Upper lobe of right lung (tissue), 1 donor: ENCODE results near the gene RAD54L2. TPM values are rescaled to one million over a fixed set of nuclear protein-coding genes. Genes with fewer than 3 reads are reported as not detected.

Experiments used
- ATAC-seq: fragments of 200-7000 bp; cut with Tn5 transposase; one replicate; pipeline ENCODE4 v1.9.1; 2020; ENCODE audit warnings: mild to moderate bottlenecking, moderate library complexity
- DNase-seq: peaks from one replicate; pipeline ENCODE4 v3.0.0-alpha.2; 2020
- H3K27ac ChIP-seq: fragments of 200-600 bp; one replicate; pipeline ENCODE4 v1.8.0; 2022
- H3K27me3 ChIP-seq: fragments of 200-600 bp; one replicate; pipeline ENCODE4 v1.8.0; 2022; ENCODE audit warnings: mild to moderate bottlenecking
- H3K36me3 ChIP-seq: fragments of 200-600 bp; one replicate; pipeline ENCODE4 v1.8.0; 2022
- H3K4me1 ChIP-seq: fragments of 200-600 bp; one replicate; pipeline ENCODE4 v1.8.0; 2022
- H3K4me3 ChIP-seq: fragments of 200-600 bp; one replicate; pipeline ENCODE4 v1.8.0; 2022; ENCODE audit warnings: mild to moderate bottlenecking
- H3K9me3 ChIP-seq: fragments of 200-600 bp; one replicate; pipeline ENCODE4 v1.8.0; 2022
- intact Hi-C: fragments of 100-400 bp; cut with DNase I; formaldehyde crosslinking; loops from one replicate; pipeline ENCODE4 v1.11.0; 2022
- total RNA-seq: library from RNA; stranded (reverse); fragmentation: NEBNext Ultra II Directional; extraction: Animal tissue kit (Norgen Biotek cat#: 25700); gene quantifications from one replicate; pipeline ENCODE4 v1.2.1, GENCODE V29; 2021
- TF ChIP-seq, protein P1 (sequence below): fragments of 200-600 bp; IDR thresholded peaks from one replicate; pipeline ENCODE4 v1.8.0; 2022; ENCODE audit warnings: antibody characterized with exemption
- donor health status: DM: no; HTN: yes; CAD: no; lungs with severe emphysema.

Gene RAD54L2
- total RNA-seq, 1 donor from 2014 or later = 27.9 TPM

DNA sequence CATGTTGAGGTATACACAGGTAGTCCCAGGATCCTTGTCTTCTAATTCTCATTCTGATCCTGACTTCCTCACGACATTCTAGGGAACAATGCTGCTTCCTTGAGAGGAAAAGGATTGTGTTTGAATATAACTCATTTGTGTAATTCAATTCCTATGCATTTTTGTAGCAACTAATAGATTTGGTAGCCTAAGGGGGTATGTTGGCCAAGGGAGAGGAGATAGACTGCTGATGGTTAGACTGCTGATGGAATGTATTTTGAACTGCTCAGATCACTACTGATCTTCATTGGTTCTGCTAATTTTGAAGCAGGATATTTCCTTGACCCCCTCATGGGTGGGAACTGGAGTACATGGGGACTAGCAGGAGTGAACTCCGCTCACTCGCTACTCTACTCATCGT lies 39.7 kb downstream of the RAD54L2 start:
- Histone ChIP-seq H3K27me3 (no peaks in the 10 kb centered on the region), H3K4me3 (no peak overlapping the region), H3K9me3 (no peaks in the 10 kb centered on the region), H3K4me1 (peaks cover 3% of the 10 kb centered on the region), H3K27ac (no peak overlapping the region), H3K36me3 (peaks cover 4% of the 10 kb centered on the region)
- no peak for DNase-seq
- no peak for ATAC-seq
- intact Hi-C loops = no loop called here
- TF ChIP-seq, protein P1, sequence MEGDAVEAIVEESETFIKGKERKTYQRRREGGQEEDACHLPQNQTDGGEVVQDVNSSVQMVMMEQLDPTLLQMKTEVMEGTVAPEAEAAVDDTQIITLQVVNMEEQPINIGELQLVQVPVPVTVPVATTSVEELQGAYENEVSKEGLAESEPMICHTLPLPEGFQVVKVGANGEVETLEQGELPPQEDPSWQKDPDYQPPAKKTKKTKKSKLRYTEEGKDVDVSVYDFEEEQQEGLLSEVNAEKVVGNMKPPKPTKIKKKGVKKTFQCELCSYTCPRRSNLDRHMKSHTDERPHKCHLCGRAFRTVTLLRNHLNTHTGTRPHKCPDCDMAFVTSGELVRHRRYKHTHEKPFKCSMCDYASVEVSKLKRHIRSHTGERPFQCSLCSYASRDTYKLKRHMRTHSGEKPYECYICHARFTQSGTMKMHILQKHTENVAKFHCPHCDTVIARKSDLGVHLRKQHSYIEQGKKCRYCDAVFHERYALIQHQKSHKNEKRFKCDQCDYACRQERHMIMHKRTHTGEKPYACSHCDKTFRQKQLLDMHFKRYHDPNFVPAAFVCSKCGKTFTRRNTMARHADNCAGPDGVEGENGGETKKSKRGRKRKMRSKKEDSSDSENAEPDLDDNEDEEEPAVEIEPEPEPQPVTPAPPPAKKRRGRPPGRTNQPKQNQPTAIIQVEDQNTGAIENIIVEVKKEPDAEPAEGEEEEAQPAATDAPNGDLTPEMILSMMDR = no peak

DNA sequence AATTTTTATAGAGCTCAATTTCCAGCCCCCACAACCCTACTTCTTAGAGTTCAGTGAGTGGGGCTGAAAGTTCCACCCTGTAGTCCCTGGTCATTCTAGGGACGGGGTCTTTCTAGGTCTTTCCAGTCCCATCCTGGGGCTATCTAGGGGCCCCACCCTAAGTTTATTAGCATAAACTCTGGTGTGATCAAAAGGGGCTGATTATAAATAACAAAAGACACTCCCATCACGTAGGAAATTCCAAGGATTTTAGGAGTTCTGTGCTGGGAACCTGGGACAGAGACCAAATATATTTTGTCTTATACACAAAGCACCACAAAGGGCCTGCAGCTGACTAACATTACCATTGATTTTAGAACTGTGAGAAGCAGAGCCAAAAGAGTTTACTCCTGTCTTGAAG lies 41.9 kb downstream of the RAD54L2 start:
- no peak for DNase-seq
- TF ChIP-seq, protein P1 = no peak
- Histone ChIP-seq H3K4me3 (no peak overlapping the region), H3K36me3 (no peaks in the 10 kb centered on the region), H3K27ac (no peak overlapping the region), H3K4me1 (peaks cover 4% of the 10 kb centered on the region), H3K27me3 (no peaks in the 10 kb centered on the region), H3K9me3 (no peaks in the 10 kb centered on the region)
- intact Hi-C loops = no loop called here
- no peak for ATAC-seq

DNA sequence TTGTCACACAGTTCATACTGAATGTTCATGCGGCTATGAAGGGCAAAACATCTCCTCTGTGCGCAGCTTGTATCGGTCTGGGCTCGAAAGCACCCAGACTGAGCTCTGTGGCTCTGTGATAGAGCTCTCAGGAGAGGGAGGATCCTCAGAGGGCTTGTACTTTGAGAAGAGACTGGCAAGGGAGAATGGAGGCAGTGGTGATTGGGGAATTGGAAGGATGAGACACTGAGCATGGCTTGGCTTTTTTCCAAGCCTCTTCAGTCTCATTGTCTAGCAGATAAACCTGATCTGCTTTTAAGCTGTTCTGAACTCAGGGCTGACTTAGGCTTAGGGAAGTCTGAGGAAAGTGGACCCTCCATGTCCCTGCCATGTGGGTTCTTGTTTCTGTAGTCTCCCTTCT lies 43.0 kb downstream of the RAD54L2 start:
- intact Hi-C loops = no loop called here
- H3K27ac ChIP-seq = no peak overlapping the region
- no peaks in the 10 kb centered on the region for H3K36me3 ChIP-seq
- no peak for ATAC-seq
- TF ChIP-seq, protein P1 = no peak
- H3K4me1 ChIP-seq = peaks cover 4% of the 10 kb centered on the region
- H3K4me3 ChIP-seq = no peak overlapping the region
- no peak for DNase-seq
- no peaks in the 10 kb centered on the region for H3K9me3 ChIP-seq
- H3K27me3 ChIP-seq = no peaks in the 10 kb centered on the region

DNA sequence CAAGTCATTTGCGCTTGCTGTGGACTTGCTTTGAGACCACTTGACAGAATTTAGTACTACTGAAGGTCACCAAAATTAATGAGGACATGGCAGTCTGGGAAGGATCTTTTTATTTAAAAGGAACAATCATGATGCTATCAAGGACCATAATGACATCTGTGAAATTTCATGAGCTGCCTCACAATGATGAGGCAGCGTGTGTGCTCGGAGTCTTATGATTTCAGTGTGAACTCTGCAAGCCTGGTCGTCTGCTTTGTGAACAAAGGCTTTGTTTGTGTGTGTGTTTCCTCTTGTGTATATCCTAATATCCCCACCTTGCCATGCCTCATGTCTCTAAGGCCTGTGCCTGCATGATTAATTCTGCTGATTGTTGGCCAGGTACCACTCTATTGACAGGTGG lies 46.7 kb downstream of the RAD54L2 start:
- Histone ChIP-seq H3K36me3 (peaks cover under 1% of the 10 kb centered on the region), H3K4me3 (no peak overlapping the region), H3K4me1 (peaks cover 4% of the 10 kb centered on the region), H3K27me3 (no peaks in the 10 kb centered on the region), H3K9me3 (no peaks in the 10 kb centered on the region), H3K27ac (no peak overlapping the region)
- ATAC-seq (no peak), DNase-seq (no peak)
- TF ChIP-seq, protein P1 = no peak
- intact Hi-C loops = no loop called here

DNA sequence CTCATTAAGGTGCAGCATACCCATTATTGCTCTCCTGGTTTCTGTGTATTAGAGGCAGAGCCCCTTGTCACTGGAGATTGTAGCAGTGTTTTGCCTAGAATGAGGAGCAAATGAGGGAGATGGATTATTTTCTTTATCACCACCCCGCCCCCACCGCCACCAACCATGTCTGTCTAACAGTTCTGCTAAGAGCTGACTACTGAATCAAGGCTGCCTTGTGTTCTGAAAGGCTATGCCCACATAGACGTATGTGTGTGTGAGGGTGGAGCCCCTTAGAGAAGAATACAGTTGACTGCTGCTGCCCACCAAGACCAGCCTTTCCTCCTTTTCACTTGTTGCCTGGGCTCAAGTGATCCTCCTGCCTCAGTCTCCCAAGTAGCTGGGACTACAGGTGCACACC lies 47.4 kb downstream of the RAD54L2 start:
- intact Hi-C loops = no loop called here
- TF ChIP-seq, protein P1 = no peak
- Histone ChIP-seq H3K4me1 (peaks cover 4% of the 10 kb centered on the region), H3K36me3 (peaks cover 7% of the 10 kb centered on the region), H3K27ac (no peak overlapping the region), H3K4me3 (no peak overlapping the region), H3K27me3 (no peaks in the 10 kb centered on the region), H3K9me3 (no peaks in the 10 kb centered on the region)
- DNase-seq = no peak
- ATAC-seq = no peak

Other genes with a start within 250 kb of the RAD54L2 start
- gene MANF, start 153.4 kb upstream of the RAD54L2 start, total RNA-seq = 80.3 TPM
- gene RBM15B, start 147.4 kb upstream of the RAD54L2 start, total RNA-seq = 26.4 TPM
- 25.1 TPM for gene DCAF1, start 38.7 kb upstream of the RAD54L2 start, total RNA-seq
- 51.0 TPM for gene TEX264, start 132.5 kb downstream of the RAD54L2 start, total RNA-seq
- gene GRM2, start 168.3 kb downstream of the RAD54L2 start, total RNA-seq = 0.49 TPM
- gene IQCF6, start 240.5 kb downstream of the RAD54L2 start, total RNA-seq = not detected